Measurements from ENCODE around the gene CPLX3.
A peak's percentile ranks its signal among the peaks of the same experiment; 100 is the strongest.

Gene CPLX3

DNA sequence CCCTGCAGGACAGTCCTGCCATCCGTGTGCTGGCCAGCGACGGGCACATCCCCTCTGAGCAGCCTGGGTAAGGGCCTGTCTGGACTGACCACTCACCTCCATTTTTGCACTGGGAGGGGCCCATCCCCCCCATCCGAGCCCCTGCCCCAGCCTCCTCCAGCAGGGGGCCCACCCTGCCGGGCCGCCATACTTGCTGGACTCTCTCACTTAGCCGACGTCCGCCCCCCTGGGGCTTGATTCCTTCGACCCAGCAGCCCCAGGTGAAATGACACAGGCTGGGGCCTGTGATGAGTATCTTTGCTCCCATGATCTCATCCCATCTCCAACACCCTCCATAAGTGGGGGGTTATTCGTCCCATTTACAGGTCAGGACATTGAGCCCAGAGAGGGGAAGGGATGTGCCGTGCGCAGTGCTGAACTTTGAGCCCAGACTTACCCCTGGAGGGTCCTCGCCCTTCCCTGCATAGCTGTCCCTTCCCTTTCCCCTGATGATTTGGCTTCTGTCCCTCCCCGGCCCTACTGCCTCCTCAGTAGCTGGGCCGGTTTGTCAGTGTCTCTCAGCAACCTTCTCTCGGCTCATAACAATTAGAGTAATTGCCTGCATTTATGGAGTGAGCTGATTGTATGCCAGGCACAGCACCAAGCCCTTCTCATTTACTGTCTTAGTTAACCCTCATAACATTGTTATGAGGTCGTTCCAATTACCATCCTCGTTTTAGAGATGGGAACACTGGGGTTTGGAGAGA, 9.6 kb upstream of the CPLX3 start:
- POLR2A ChIA-PET, result interaction anchor here (0.5 to 0.6 kb wide), 2 partner anchors 25 to 146 kb away, joined by 3 read pairs; no protein-coding TSS in a partner anchor
- CTCF ChIA-PET, result interaction anchor here (1.4 to 2.9 kb wide), 4 partner anchors 10 to 202 kb away, joined by 3 to 8 read pairs (median 4); partner anchors contain the start of gene CPLX3

DNA sequence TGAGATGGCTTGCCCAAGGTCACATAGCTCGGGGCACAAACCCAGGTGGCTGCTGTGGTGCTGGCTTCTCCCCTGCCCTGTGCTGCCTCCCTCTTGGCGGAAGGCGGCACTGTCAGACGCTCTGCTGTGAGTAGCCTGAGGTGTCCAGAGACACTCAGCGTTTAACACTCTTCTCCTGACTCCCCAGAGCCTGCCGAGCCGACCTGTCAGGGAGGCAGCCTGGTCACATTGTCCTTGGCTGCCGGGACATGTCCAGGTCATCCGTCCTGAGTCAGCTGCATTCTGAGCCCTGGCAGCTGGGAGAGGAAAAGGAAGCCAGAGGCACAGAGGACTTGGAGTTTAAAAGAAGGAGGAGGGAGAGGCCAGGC, 9.1 kb upstream of the CPLX3 start:
- ChIA-PET POLR2A (no interaction called here), CTCF (interaction anchor here (1.4 to 2.9 kb wide), 2 partner anchors 18 to 46 kb away, joined by 4 to 8 read pairs; no protein-coding TSS in a partner anchor)
- DNase-seq (ENCODE audit: extremely low spot score), result no peak
- TF ChIP-seq, protein P1, sequence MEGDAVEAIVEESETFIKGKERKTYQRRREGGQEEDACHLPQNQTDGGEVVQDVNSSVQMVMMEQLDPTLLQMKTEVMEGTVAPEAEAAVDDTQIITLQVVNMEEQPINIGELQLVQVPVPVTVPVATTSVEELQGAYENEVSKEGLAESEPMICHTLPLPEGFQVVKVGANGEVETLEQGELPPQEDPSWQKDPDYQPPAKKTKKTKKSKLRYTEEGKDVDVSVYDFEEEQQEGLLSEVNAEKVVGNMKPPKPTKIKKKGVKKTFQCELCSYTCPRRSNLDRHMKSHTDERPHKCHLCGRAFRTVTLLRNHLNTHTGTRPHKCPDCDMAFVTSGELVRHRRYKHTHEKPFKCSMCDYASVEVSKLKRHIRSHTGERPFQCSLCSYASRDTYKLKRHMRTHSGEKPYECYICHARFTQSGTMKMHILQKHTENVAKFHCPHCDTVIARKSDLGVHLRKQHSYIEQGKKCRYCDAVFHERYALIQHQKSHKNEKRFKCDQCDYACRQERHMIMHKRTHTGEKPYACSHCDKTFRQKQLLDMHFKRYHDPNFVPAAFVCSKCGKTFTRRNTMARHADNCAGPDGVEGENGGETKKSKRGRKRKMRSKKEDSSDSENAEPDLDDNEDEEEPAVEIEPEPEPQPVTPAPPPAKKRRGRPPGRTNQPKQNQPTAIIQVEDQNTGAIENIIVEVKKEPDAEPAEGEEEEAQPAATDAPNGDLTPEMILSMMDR (IDR thresholded peaks at IDR 0.05; ENCODE audit: control extremely low read depth, extremely low read depth, low read depth, missing control alignments), result no peak

More for the DNA sequence above, 9.6 kb upstream of the CPLX3 start:
- TF ChIP-seq, protein P1 (IDR thresholded peaks at IDR 0.05; ENCODE audit: control extremely low read depth, extremely low read depth, low read depth, missing control alignments), result no peak
- DNase-seq (ENCODE audit: extremely low spot score), result no peak

DNA sequence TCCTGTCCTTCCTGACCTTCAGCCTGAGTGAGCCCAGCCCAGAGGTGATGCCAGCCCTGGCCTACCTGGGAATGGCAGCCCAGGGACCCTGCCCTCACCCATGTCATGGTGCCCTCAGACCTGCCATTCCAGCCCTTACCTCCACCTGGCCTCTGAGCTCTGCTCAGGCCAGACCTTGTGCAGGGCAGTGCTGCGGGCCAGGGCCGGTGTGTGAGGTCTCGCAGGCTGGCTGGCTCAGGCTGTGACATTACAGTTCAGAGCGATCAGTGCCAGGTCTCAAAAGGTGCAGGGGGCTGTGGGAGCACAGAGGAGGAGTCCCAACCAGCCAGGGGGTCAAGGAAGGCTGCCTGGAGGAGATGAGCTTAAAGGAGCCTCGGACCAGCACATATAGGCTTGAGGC, 6.4 kb upstream of the CPLX3 start:
- TF ChIP-seq, protein P1 (IDR thresholded peaks at IDR 0.05; ENCODE audit: control extremely low read depth, extremely low read depth, low read depth, missing control alignments), result no peak
- DNase-seq (ENCODE audit: extremely low spot score), result no peak
- CTCF ChIA-PET, result interaction anchor here (0.7 to 2.2 kb wide), 8 partner anchors 9 to 184 kb away, joined by 3 to 12 read pairs (median 4); no protein-coding TSS in a partner anchor
- POLR2A ChIA-PET, result no interaction called here

DNA sequence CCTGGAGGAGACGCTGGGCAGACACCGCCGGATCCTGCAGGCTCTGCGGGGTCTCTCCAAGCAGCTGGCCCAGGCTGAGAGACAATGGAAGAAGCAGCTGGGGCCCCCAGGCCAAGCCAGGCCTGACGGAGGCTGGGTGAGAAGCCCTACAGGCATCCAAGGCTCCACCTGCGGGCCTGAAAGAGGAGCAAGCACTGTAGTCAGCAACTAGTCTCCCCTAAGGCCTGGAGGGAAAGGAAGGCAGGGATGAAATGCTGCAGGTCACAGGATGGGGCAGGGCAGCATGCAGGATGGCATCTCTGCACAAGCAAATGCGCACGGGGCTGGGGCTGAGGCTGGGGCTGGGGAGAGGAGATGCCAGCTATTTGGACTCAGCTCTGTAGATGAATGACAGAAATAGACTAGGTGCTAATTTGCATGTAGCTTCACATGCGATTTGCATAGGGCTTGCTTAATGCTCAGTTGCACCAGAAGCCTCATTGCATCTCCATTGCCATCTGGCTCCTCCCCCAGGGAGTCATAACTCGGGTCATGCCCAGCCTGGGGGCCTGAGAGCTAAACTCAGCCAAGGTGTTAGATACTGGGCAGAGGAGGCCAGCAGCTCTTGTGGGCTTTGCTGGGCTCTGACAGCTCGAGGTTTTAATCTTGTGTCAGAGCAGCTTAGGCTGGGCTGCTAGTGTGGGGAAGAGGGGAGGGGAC, 5.2 kb upstream of the CPLX3 start:
- DNase-seq (ENCODE audit: extremely low spot score), result peak; percentile 63
- ChIA-PET CTCF (interaction anchor here (0.9 to 2.2 kb wide), 15 partner anchors 9 to 188 kb away, joined by 3 to 12 read pairs (median 3); partner anchors contain the start of gene LMAN1L), POLR2A (no interaction called here)
- TF ChIP-seq, protein P1 (IDR thresholded peaks at IDR 0.05; ENCODE audit: control extremely low read depth, extremely low read depth, low read depth, missing control alignments), result no peak

DNA sequence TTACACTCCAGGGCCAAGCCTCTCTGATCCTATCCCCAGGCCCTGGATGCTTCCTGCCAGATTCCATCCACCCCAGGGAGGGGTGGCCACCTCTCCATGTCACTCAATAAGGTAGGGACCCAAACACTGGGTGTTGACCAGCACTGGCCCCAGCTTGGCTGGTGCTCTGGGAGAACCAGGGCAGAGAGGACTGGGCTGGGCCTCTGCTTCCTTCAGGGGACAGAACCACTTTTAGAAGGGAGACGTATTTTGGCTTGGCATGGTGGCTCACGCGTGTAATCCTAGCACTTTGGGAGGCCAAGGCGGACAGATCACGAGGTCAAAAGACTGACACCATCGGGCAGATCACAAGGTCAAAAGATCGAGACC, 4.7 kb upstream of the CPLX3 start:
- TF ChIP-seq, protein P1 (IDR thresholded peaks at IDR 0.05; ENCODE audit: control extremely low read depth, extremely low read depth, low read depth, missing control alignments), result no peak
- DNase-seq (ENCODE audit: extremely low spot score), result no peak
- CTCF ChIA-PET, result interaction anchor here (0.9 to 2.2 kb wide), 12 partner anchors 9 to 188 kb away, joined by 3 to 12 read pairs (median 3); partner anchors contain the start of gene LMAN1L
- POLR2A ChIA-PET, result no interaction called here

DNA sequence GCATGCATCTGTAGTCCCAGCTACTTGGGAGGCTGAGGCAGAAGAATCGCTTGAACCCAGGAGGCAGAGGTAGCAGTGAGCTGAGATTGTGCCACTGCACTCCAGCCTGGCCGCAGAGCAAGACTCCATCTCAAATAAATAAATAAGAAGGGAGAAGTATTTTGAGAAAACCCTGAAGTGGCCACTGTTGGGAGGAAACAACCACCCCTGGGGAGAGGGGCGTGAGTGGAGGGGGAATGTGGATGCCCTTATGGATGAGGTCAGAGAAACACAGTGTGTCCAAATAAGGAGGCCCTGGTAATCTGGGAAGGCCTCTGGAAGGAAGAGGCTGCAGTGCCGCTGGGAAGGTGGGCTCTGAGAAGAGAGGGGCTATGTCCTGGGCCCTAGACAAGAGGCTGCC, 4.2 kb upstream of the CPLX3 start:
- TF ChIP-seq, protein P1 (IDR thresholded peaks at IDR 0.05; ENCODE audit: control extremely low read depth, extremely low read depth, low read depth, missing control alignments), result no peak
- CTCF ChIA-PET, result interaction anchor here (1.1 kb wide), 1 partner anchor 16 kb away, joined by 3 read pairs; no protein-coding TSS in a partner anchor
- no peak for DNase-seq (ENCODE audit: extremely low spot score)
- POLR2A ChIA-PET, result no interaction called here
